NK-92 treated with Interleukin-12 subunit alpha and Interleukin-12 subunit beta, amount 100 ng/mL, for 24 hours (cell line): ENCODE data around the gene RNF114.
"Not testable (repeated sequence)": the region's sequence is repeated elsewhere in the genome, so short reads cannot be mapped to it uniquely, and the experiment has no call there.

Experiments
- DNase-seq: peaks from one replicate; lab custom pipeline; 2025; lab: John Stamatoyannopoulos, UW

The RNF114 gene

GRCh38 chr20:49936153-49937026 lies at the start of gene RNF114:
TSS of gene RNF114 (plus strand) at chr20:49936397. CDS start at chr20:49936413, 16 bp downstream.
- DNase-seq: peak; percentile 80

- no peak for DNase-seq
These were observed 49.5 kb upstream of the RNF114 start for GRCh38 chr20:49886571-49887213.

- no peak for DNase-seq
These were observed 48.7 kb upstream of the RNF114 start for GRCh38 chr20:49887251-49888211.

DNA sequence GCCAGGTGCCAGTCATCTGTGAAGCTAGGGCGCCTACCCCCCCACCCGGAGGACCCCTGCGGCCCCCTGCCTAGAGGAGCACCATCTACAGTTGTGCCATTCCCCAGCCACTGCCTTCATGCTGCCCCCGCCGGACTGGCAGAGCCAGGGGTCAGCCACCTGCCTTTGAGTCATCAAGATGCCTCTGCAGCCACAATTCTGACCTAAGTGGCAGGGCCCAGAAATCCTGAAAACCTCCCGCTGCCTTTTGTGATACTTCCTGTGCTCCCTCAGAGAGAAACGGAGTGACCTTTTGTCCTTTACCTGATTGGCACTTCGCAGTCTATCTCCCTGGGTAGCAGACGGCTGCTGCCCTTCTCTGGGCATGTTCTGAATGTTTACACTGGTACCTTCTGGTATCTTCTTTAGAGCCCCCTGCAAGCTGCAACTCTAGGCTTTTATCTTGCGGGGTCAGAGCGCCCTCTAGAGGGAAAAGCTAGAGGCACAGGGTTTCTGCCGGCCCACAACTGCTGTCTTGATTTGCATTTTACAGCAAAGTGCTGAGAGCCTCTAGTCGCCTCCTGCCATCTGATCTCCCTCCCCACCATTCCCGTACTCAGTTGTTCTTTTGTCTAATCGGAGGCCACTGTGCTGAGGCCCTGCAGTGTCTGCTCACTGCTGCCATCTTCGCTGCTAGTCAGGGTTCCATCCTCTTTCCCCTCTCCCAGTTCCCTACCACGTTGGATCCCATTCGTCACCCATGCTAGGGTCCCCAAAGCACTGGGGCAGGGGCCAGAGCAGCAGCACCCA lies 47.8 kb upstream of the RNF114 start:
- DNase-seq: peak; percentile 20

- no peak for DNase-seq
These were observed 46.9 kb upstream of the RNF114 start for GRCh38 chr20:49889001-49889934.

- no peak for DNase-seq
These were observed 46.3 kb upstream of the RNF114 start for GRCh38 chr20:49889935-49890333.

DNA sequence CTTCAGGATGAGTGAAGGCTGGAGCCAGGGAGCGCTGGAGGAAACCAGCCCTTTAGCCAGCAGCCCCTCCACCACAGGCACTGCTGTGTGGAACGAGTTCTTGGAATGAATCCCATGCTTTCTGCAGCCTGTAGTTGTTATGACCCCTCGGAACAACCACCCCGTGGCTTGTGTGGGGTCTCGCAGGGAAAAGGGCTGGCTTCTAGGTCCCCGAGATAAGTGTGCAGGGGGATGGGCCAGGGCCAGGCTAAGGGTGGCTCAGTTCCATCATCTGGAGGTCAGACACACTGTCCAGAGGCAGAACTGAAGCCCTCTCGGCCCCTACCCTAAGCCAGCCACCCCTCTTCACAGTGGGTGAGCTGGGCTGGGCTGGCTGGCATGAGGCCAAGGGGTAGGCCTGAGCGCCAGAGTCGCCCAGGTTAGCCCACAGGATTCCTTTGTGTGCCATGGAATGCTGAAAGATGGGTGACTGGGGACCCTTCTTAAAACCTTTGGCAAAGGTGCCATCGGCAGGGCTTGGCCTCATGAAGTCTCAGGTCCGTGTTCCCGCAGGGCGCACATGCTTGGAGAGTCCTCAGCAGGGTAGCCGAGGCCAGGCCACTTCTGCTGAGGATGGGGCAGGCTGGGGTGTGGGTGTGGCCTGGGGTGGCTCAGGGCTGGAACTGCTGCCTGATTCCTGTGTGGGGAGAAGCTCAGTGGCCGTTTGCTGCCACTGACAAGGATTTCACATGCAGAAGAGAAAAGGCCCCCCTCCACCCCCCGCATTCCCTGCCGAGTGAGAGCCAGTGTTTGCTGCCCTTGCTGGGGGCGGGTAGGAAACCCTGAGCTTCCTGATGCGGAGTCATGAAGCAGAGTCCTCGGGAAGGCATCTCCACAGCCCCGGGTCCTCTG lies 45.5 kb upstream of the RNF114 start:
- no peak for DNase-seq

GRCh38 chr20:49891476-49892110 lies 44.6 kb upstream of the RNF114 start:
- DNase-seq: no peak

- DNase-seq: no peak
These were observed 43.9 kb upstream of the RNF114 start for GRCh38 chr20:49892260-49892659.

- no peak for DNase-seq
These were observed 43.4 kb upstream of the RNF114 start for GRCh38 chr20:49892817-49893216.

DNA sequence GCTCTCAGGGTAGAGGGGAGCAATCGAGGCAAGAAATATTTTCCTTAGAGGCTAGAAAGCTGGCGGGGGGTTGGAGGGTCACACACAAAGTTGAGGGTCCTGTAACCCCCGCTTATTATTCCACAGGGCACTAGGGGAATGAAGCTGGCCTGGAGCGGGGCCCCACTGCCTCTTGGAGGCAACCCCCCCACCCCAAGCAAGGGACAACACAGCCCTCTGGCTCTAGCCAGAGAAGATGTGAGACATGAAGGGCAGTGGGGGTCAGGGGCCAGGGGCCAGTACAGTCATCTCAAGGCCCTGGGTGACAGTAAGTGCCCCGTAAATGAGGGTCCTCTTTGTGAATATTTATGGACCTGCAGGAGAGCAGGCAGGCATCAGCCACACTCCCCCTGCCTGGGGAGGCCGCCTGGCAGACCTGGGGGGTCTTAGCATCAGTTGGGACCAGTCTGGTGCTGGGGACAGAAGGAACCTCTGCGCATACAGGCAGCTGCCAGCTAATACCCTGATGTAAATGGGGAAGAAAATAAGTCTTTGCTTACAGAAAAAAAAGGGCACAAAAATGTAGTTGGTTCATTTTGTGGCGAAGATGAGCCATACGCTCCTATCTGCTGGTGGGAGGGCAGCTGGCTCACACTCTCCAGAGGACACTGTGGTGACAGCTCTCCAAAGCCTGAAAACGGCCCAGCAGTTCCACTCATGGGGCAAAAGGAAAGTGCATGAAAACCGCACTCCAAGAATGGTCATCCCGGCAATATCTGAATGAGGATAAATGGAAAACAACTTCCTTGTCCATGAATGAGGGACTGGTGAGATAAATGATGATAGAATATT lies 42.7 kb upstream of the RNF114 start:
- no peak for DNase-seq

- DNase-seq: no peak
These were observed 42.1 kb upstream of the RNF114 start for GRCh38 chr20:49894073-49894470.

DNA sequence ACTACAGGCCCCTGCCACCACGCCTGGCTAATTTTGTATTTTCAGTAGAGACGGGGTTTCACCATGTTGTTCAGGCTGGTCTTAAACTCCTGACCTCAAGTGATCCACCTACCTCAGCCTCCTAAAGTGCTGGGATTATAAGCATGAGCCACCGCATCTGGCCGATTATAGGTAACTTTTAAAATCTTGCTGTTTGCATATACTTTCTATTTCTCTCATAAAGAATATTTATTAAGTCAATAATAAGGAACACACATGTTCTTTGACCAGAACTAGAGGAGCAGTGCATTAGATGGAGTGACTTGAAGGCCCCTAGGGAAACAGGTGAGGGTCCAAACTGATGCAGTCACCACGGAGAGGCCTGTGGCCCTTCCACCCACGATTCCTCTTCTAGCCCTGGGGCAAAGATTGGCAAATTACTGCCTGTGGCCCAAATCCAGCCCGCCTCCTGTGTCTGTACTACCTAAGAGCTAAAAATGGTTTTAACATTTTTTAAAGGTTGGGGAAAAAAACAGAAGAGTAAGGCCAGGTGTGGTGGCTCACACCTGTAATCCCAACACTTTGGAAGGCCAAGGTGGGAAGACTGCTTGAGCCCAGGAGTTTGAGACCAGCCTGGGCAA lies 40.6 kb upstream of the RNF114 start:
- not testable (repeated sequence) for DNase-seq

- DNase-seq: no peak
These were observed 40.0 kb upstream of the RNF114 start for GRCh38 chr20:49896204-49896603.

- DNase-seq: no peak
These were observed 36.4 kb upstream of the RNF114 start for GRCh38 chr20:49899541-49900383.

- no peak for DNase-seq
These were observed 34.6 kb upstream of the RNF114 start for GRCh38 chr20:49901588-49901987.
